D721Med (cell line): ENCODE data around the gene MAST3.

ENCODE experiments used
- DNase-seq: peaks from one replicate; pipeline ENCODE4 v3.0.0; 2011; ENCODE audit warnings: low spot score; ENCODE audit not compliant: insufficient read length
- FAIRE-seq: peaks from 2 replicates; lab custom pipeline; 2011; peaks lifted over from hg19 to GRCh38; lab: Jason Lieb, UNC
- CTCF ChIP-seq: IDR thresholded peaks from 2 replicates; pipeline ENCODE4 v1.5.1; 2012; ENCODE audit warnings: mild to moderate bottlenecking, control low read depth; ENCODE audit not compliant: insufficient read depth; ENCODE audit errors: missing control alignments

MAST3 gene

GRCh38 chr19:18135712-18136584 is 38.4 kb downstream of the MAST3 start:
- TF ChIP-seq CTCF, result no peak
- FAIRE-seq (no peak), DNase-seq (no peak)

- FAIRE-seq, result no peak
- TF ChIP-seq CTCF, result no peak
- no peak for DNase-seq
These were observed 39.7 kb downstream of the MAST3 start for GRCh38 chr19:18137242-18137641.

GRCh38 chr19:18137657-18138339 is 40.2 kb downstream of the MAST3 start:
- DNase-seq (no peak), FAIRE-seq (no peak)
- TF ChIP-seq CTCF, result no peak

GRCh38 chr19:18140473-18140872 is 42.9 kb downstream of the MAST3 start:
- no peak for TF ChIP-seq CTCF
- DNase-seq (no peak), FAIRE-seq (no peak)

GRCh38 chr19:18141031-18141430 is 43.5 kb downstream of the MAST3 start:
- TF ChIP-seq CTCF, result no peak
- no peak for DNase-seq
- no peak for FAIRE-seq

DNA sequence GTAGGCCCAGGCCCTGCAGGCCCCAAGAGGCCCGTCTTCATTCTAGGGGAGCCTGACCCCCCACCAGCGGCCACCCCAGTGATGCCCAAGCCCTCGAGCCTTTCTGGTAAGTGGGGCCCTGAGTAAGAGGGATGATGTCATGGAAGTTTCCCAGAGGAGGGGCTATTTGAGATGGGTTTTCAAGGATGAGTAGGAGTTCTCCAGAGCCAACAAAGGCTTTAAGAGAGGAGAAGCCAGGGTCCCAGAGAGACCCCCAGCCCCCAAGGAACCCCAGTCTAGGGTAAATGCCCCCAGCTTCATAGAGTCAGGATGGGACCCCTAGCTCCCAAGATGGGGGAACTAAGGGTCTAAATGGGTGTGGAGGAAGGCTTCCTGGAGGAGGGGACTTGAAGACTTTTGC is 46.3 kb downstream of the MAST3 start:
- FAIRE-seq (no peak), DNase-seq (no peak)
- TF ChIP-seq CTCF, result no peak

- FAIRE-seq (no peak), DNase-seq (no peak)
- TF ChIP-seq CTCF, result no peak
These were observed 46.8 kb downstream of the MAST3 start for GRCh38 chr19:18144361-18144760.
